Neuron (in vitro differentiated cells): Measurements from ENCODE around the gene PDZRN3.

Experiments
- H2AFZ ChIP-seq: one replicate; pipeline ENCODE4 v1.6.1; 2013; ENCODE audit warnings: low read depth, mild to moderate bottlenecking, inconsistent platforms, low read length, moderate library complexity
- H3K27me3 ChIP-seq: one replicate; pipeline ENCODE4 v1.6.1; 2013; ENCODE audit warnings: low read length; ENCODE audit not compliant: insufficient read depth
- H3K36me3 ChIP-seq: one replicate; pipeline ENCODE4 v1.6.1; 2013; ENCODE audit warnings: low read length; ENCODE audit not compliant: insufficient read depth
- H3K4me1 ChIP-seq: one replicate; pipeline ENCODE4 v1.6.1; 2013; ENCODE audit warnings: low read length; ENCODE audit not compliant: insufficient read depth
- H3K4me3 ChIP-seq: 2 replicates; pipeline ENCODE4 v1.5.1; 2013; ENCODE audit warnings: mild to moderate bottlenecking, low read length, moderate library complexity
- H3K9me3 ChIP-seq: one replicate; pipeline ENCODE4 v1.6.1; 2013; ENCODE audit warnings: low read length

The PDZRN3 gene

DNA sequence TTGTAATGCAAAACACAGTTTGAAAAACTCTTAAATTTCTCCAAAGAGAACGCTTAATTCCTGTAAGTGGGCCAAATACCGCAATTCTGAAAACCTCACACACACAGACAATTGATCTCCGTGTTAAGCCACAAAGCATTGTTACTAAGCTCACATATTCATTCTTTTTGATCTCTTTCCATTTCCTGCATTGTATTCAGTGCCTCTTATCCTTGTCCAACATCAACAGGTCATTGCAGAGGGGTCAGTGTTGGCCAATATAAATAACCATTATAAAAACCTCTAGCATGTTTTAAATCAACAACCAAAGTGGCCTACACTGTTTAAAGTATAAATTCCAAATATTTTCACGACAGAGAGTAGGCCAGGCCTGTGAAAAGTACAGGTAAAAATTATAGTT lies 171.1 kb downstream of the PDZRN3 start:
- Histone ChIP-seq H2AFZ (no peak overlapping the region), H3K9me3 (no peaks in the 10 kb centered on the region), H3K27me3 (no peaks in the 10 kb centered on the region), H3K36me3 (no peaks in the 10 kb centered on the region), H3K4me1 (peaks cover 5% of the 10 kb centered on the region), H3K4me3 (no peak overlapping the region)

- no peaks in the 10 kb centered on the region for H3K27me3 ChIP-seq
- H3K4me1 ChIP-seq: peaks cover 5% of the 10 kb centered on the region
- H3K36me3 ChIP-seq: no peaks in the 10 kb centered on the region
- H3K9me3 ChIP-seq: no peaks in the 10 kb centered on the region
- H3K4me3 ChIP-seq: no peak overlapping the region
- no peak overlapping the region for H2AFZ ChIP-seq
Observed at GRCh38 chr3:73452729-73453128, 172.0 kb downstream of the PDZRN3 start.

- Histone ChIP-seq H3K4me3 (no peak overlapping the region), H2AFZ (no peak overlapping the region), H3K4me1 (peaks cover 5% of the 10 kb centered on the region), H3K36me3 (no peaks in the 10 kb centered on the region), H3K9me3 (no peaks in the 10 kb centered on the region), H3K27me3 (no peaks in the 10 kb centered on the region)
Observed at GRCh38 chr3:73451301-73451944, 173.3 kb downstream of the PDZRN3 start.

DNA sequence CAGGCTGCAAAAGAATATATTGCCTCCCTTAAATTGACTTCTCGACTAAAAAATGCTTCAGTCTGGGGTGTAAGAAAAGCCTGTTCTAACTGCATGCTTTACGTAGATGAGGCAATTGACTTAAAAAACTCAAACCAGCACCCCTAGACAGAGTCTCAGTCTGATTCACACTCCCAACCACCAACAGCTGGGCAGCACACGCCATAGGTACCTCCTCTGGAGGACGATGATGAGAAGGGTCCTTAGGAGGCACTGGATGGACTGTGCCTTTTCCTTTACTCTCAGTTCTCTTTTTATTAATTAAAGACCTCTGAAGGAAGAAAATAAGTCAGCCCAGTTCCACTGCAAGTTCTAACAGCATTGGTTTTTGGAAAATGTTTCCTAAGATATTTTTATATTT lies 175.0 kb downstream of the PDZRN3 start:
- H2AFZ ChIP-seq: no peak overlapping the region
- H3K36me3 ChIP-seq: no peaks in the 10 kb centered on the region
- no peaks in the 10 kb centered on the region for H3K9me3 ChIP-seq
- H3K27me3 ChIP-seq: no peaks in the 10 kb centered on the region
- no peak overlapping the region for H3K4me3 ChIP-seq
- H3K4me1 ChIP-seq: peaks cover 5% of the 10 kb centered on the region

DNA sequence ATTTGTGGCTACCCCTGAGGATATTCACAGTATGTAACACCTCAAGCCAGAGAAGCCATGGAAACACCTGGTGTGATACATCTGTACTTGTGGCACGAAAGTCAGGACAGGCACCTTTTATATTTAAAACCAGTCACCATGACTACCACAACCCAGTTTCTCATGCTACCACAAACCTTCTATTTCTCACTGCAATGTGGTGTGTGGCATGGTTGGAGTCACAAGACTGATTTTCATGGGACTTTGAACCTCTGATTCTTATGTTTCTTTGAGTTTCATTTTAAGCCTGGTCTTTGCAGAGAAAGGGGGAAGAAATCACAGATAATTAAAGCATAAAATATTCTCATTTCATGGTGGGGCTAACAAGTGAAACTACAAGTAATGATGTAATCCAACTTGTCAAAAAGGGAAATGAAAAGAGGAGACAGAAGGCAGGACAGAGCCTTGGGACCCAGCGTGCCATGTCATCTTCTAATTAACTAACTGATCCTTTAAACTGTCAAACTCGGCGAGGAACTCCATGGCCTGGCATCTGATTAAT lies 175.9 kb downstream of the PDZRN3 start:
- Histone ChIP-seq H3K4me1 (peaks cover 5% of the 10 kb centered on the region), H3K36me3 (no peaks in the 10 kb centered on the region), H3K27me3 (no peaks in the 10 kb centered on the region), H2AFZ (no peak overlapping the region), H3K4me3 (no peak overlapping the region), H3K9me3 (no peaks in the 10 kb centered on the region)

DNA sequence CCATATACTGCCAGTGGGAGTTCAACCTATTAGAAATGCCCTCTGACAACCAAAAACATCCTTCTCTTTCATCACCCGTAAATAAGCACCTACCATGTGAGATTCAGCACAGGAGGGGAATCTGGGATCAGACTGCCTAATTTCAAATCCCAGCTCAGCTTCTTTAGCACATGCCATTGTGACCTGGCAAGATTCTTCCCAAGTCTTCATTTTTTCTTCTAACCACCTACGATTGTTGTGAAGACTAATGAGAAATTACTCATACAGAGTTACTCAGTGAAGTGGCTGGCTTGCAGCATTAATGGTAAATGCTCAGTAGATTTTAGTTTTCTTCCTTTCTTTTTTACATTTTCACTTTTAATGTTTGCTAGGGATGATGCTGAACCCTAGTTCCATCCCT lies 176.7 kb downstream of the PDZRN3 start:
- Histone ChIP-seq H3K27me3 (no peaks in the 10 kb centered on the region), H2AFZ (no peak overlapping the region), H3K36me3 (no peaks in the 10 kb centered on the region), H3K4me3 (no peak overlapping the region), H3K9me3 (no peaks in the 10 kb centered on the region), H3K4me1 (peaks cover 5% of the 10 kb centered on the region)

GRCh38 chr3:73447111-73447510 lies 177.6 kb downstream of the PDZRN3 start:
- no peaks in the 10 kb centered on the region for H3K27me3 ChIP-seq

DNA sequence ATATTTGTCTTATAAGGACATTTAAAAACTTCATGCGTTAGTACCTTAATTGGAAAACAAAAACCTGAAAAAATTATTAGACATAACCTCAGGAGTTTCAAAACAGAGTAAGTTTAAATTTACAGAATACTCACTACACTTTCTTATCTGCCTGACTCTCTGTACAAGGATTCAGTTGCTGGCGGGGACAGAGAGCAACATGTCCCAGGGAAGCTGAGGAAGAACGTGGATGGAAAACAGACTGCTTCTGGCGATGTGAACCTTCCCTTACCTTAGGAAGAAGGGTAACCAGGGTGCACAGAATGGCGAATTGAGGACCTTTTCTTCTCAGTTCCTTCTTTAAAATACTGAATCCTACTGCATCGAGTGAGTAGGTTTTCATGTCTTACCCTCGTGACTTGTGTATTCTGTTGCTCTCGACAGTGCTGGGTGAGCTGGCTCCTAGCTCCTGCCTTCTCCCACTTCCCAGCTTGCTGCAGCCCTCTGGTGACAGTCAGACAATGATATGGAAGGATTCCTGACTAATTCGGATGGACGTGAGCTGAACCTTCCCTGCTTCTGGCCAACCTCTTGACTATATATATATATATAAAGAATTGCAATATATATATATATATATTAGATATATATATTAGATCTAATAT lies 178.2 kb downstream of the PDZRN3 start:
- H3K27me3 ChIP-seq: no peaks in the 10 kb centered on the region
- no peaks in the 10 kb centered on the region for H3K9me3 ChIP-seq
- H3K36me3 ChIP-seq: no peaks in the 10 kb centered on the region
- H3K4me3 ChIP-seq: no peak overlapping the region
- peaks cover 5% of the 10 kb centered on the region for H3K4me1 ChIP-seq
- no peak overlapping the region for H2AFZ ChIP-seq

More at GRCh38 chr3:73447111-73447510, 177.6 kb downstream of the PDZRN3 start:
- no peaks in the 10 kb centered on the region for H3K9me3 ChIP-seq
- peaks cover 5% of the 10 kb centered on the region for H3K4me1 ChIP-seq
- H3K4me3 ChIP-seq: no peak overlapping the region
- H3K36me3 ChIP-seq: no peaks in the 10 kb centered on the region
- no peak overlapping the region for H2AFZ ChIP-seq

DNA sequence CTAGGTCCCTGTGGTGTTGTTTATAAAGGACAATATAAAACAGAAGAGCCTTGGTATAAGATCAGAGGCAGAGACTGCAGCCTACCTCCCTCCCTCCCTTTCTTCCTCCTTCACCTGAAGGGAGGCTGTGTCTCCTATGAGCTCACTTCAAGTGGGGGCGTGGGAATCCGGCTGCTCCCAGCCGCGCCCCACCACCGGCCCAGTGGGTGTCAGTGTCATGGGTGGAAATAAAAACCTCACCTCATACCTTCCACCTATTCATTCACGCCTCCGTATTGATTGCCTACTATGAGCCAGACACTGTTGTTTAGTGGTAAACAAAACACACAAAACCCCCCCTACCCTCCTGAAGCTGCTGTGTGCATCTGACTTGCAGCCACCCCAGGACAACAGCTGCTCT lies 181.9 kb downstream of the PDZRN3 start:
- H3K4me3 ChIP-seq: no peak overlapping the region
- no peaks in the 10 kb centered on the region for H3K36me3 ChIP-seq
- no peaks in the 10 kb centered on the region for H3K9me3 ChIP-seq
- no peaks in the 10 kb centered on the region for H3K27me3 ChIP-seq
- no peak overlapping the region for H2AFZ ChIP-seq
- H3K4me1 ChIP-seq: no peaks in the 10 kb centered on the region

- Histone ChIP-seq H3K4me1 (no peaks in the 10 kb centered on the region), H3K27me3 (no peaks in the 10 kb centered on the region), H3K9me3 (no peaks in the 10 kb centered on the region), H3K4me3 (no peak overlapping the region), H2AFZ (no peak overlapping the region), H3K36me3 (no peaks in the 10 kb centered on the region)
Observed at GRCh38 chr3:73442152-73442551, 182.6 kb downstream of the PDZRN3 start.

DNA sequence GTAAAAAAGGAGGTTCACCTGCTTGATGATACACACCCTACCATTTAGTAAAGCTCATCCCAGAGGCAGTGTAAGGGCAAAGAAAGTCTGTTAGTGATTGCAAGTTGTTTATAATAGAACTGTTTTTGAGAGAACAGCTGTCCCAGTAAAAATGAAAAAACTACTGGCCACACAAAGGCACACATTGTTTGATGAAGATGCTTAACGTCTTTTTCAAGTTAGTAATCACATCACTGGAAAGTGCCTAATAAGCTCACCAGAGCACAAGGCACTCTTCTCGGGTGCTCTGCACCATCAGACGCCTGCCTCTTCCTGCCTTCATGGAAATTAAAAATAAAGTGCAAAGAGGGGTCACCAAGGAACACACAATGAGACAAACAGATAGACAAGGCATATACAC lies 186.9 kb downstream of the PDZRN3 start:
- Histone ChIP-seq H3K9me3 (no peaks in the 10 kb centered on the region), H3K27me3 (no peaks in the 10 kb centered on the region), H2AFZ (no peak overlapping the region), H3K36me3 (no peaks in the 10 kb centered on the region), H3K4me3 (no peak overlapping the region), H3K4me1 (peaks cover 9% of the 10 kb centered on the region)

GRCh38 chr3:73435055-73435454 lies 189.7 kb downstream of the PDZRN3 start:
- Histone ChIP-seq H3K36me3 (no peaks in the 10 kb centered on the region), H2AFZ (no peak overlapping the region), H3K4me3 (no peak overlapping the region), H3K4me1 (peaks cover 9% of the 10 kb centered on the region), H3K9me3 (no peaks in the 10 kb centered on the region), H3K27me3 (no peaks in the 10 kb centered on the region)

DNA sequence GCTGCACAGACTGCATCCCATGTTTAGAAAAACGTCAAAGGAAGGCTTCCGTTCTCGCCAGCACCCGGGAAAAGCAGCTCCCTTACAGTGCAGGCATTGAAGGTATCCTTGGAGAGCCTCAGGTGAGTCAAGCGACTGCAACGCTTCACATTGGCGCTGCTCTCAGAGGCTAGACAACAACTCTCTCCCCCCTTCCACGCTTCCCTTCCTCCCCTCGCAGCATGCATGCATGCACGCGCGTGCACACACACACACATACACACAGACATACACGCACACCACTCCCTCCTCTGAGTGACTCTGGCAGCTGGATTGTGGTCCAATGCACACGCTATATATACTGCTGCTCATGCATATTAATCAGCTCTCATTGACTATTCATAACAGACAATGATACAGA lies 191.1 kb downstream of the PDZRN3 start:
- Histone ChIP-seq H3K4me1 (peaks cover 9% of the 10 kb centered on the region), H3K27me3 (no peaks in the 10 kb centered on the region), H3K9me3 (no peaks in the 10 kb centered on the region), H3K36me3 (no peaks in the 10 kb centered on the region), H3K4me3 (no peak overlapping the region), H2AFZ (no peak overlapping the region)
